ENCODE results near the gene PABPC4L. TPM values are rescaled to one million over a fixed set of nuclear protein-coding genes. Genes with fewer than 3 reads are reported as not detected.

PABPC4L gene
- total RNA-seq, 1 experiment from 2014 or later: 2.2 TPM

DNA sequence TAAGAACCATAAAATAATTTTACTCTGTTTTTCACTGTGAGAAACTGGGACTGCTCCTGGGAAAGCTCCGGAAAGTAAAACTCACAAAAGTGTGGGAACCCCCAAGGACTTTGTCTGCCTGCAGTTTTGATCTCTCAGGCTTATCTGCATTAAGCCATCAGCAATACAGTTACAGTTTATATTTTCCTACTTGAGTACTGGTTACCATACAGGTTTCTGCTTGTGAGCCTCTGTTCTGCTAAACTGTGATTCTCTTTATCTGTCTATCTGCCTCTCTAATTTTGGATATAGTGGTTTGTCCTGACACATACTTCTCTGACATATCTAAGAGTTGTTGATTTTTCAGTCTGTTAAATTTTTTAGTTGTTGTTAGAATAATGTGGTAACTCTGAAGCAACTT, 11.6 kb downstream of the PABPC4L start:
- Mint-ChIP-seq H3K27me3 (ENCODE audit: low read depth) (no peaks in the 10 kb centered on the region), H3K4me1 (no peaks in the 10 kb centered on the region), H3K36me3 (ENCODE audit: insufficient read depth in 1 of 3, low read depth in 3 of 3) (peaks cover 0 to 8% (median 3%) of the 10 kb centered on the region in 3 experiments; a peak in 3 of 7 replicates), H3K27ac (no peak overlapping the region), H3K9me3 (peaks cover 4 to 5% of the 10 kb centered on the region in 2 experiments; a peak in 4 of 5 replicates), H3K4me3 (no peak overlapping the region)
- Histone ChIP-seq H3K27me3 (ENCODE audit: insufficient read depth, low read length) (no peaks in the 10 kb centered on the region), H3K4me2 (ENCODE audit: insufficient read depth, insufficient read length, low read length) (no peak overlapping the region), H2BK5ac (ENCODE audit: insufficient read length, low read length) (no peak overlapping the region), H3T11ph (ENCODE audit: low read length) (no peak overlapping the region), H3K23me2 (ENCODE audit: insufficient read length, low read depth, low read length, poor library complexity, severe bottlenecking) (no peaks in the 10 kb centered on the region), H3K4ac (ENCODE audit: low read depth, low read length) (no peak overlapping the region), H3K18ac (ENCODE audit: insufficient read length, low read depth, low read length) (no peak overlapping the region), H2BK12ac (ENCODE audit: insufficient read length, low read depth, low read length) (no peak overlapping the region), H2BK20ac (ENCODE audit: low read depth, low read length, poor library complexity, severe bottlenecking) (no peak overlapping the region), H3K79me2 (ENCODE audit: insufficient read depth, low read length) (no peaks in the 10 kb centered on the region), H3K79me1 (ENCODE audit: insufficient read depth, low read depth, low read length, poor library complexity, severe bottlenecking) (no peaks in the 10 kb centered on the region), H2BK120ac (ENCODE audit: low read depth, low read length, poor library complexity, severe bottlenecking) (no peak overlapping the region), H3K27ac (ENCODE audit: insufficient read length, low read depth, low read length) (no peak overlapping the region), H4K20me1 (ENCODE audit: control insufficient read depth, insufficient read depth, insufficient read length) (no peaks in the 10 kb centered on the region), H4K5ac (ENCODE audit: insufficient read length, low read depth, low read length) (no peak overlapping the region), H3K23ac (ENCODE audit: insufficient read length, low read depth, low read length) (no peak overlapping the region), H2AK5ac (ENCODE audit: insufficient read length, low read length) (no peak overlapping the region), H2AFZ (ENCODE audit: low read length) (no peak overlapping the region), H3K4me1 (ENCODE audit: insufficient read depth, low read length) (no peaks in the 10 kb centered on the region), H3K56ac (ENCODE audit: insufficient read length, low read depth, low read length) (no peak overlapping the region), H3K14ac (ENCODE audit: insufficient read depth, low read length) (no peak overlapping the region), H4K8ac (replicated peaks; ENCODE audit: insufficient read length, low read depth, low read length) (no peak overlapping the region), H3K9ac (ENCODE audit: extremely low read depth, insufficient read length, low read length) (no peak overlapping the region), H2BK15ac (ENCODE audit: low read depth, low read length) (no peak overlapping the region), H3K9me3 (ENCODE audit: control insufficient read depth, low read depth, low read length) (no peaks in the 10 kb centered on the region), H4K91ac (ENCODE audit: insufficient read length, low read depth, low read length) (no peak overlapping the region)
- TF ChIP-seq, protein P1, sequence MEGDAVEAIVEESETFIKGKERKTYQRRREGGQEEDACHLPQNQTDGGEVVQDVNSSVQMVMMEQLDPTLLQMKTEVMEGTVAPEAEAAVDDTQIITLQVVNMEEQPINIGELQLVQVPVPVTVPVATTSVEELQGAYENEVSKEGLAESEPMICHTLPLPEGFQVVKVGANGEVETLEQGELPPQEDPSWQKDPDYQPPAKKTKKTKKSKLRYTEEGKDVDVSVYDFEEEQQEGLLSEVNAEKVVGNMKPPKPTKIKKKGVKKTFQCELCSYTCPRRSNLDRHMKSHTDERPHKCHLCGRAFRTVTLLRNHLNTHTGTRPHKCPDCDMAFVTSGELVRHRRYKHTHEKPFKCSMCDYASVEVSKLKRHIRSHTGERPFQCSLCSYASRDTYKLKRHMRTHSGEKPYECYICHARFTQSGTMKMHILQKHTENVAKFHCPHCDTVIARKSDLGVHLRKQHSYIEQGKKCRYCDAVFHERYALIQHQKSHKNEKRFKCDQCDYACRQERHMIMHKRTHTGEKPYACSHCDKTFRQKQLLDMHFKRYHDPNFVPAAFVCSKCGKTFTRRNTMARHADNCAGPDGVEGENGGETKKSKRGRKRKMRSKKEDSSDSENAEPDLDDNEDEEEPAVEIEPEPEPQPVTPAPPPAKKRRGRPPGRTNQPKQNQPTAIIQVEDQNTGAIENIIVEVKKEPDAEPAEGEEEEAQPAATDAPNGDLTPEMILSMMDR (conservative IDR thresholded peaks at IDR 0.05): no peak
- no CpG with 5 or more reads among the region's 1 CpG for WGBS (ENCODE audit: extremely low coverage, insufficient read length, low lambda C conversion rate)
- DNase-seq: no peak
